Activated CD8-positive, alpha-beta T cell treated with anti-CD3 and anti-CD28 coated beads for 36 hours (primary cell): ENCODE measurements around the gene ATF7. TPM values are rescaled to one million over a fixed set of nuclear protein-coding genes. Genes with fewer than 3 reads are reported as not detected.

ENCODE experiments used
- ATAC-seq: fragments of 200-7000 bp; cut with Tn5 transposase; one replicate; pipeline ENCODE4 v1.10.0; 2021; ENCODE audit warnings: mild to moderate bottlenecking, moderate library complexity
- CTCF ChIA-PET: fragments of 350-600 bp; sonication (Branson Sonifier 250); formaldehyde crosslinking; loops from one replicate; lab custom pipeline; 2021; ENCODE audit warnings: antibody characterized with exemption; lab: Charles Lee
- POLR2A ChIA-PET: fragments of 350-600 bp; sonication (Branson Sonifier 250); formaldehyde crosslinking; loops from one replicate; lab custom pipeline; 2021; ENCODE audit warnings: antibody characterized with exemption; lab: Charles Lee
- DNase-seq: peaks from one replicate; pipeline ENCODE4 v3.0.0-alpha.2; 2020
- H3K27ac Mint-ChIP-seq: one replicate; pipeline ENCODE4 v1.8.0; 2021; ENCODE audit warnings: mild to moderate bottlenecking, mixed read lengths
- H3K27me3 Mint-ChIP-seq: one replicate; pipeline ENCODE4 v1.8.0; 2021; ENCODE audit warnings: mixed read lengths
- H3K36me3 Mint-ChIP-seq: one replicate; pipeline ENCODE4 v1.8.0; 2021; ENCODE audit warnings: low read depth, mixed read lengths
- H3K4me1 Mint-ChIP-seq: one replicate; pipeline ENCODE4 v1.8.0; 2021; ENCODE audit warnings: low read depth, mixed read lengths
- H3K4me3 Mint-ChIP-seq: one replicate; pipeline ENCODE4 v1.8.0; 2021; ENCODE audit warnings: mild to moderate bottlenecking, moderate library complexity, mixed read lengths
- H3K9me3 Mint-ChIP-seq: one replicate; pipeline ENCODE4 v1.8.0; 2021; ENCODE audit warnings: mixed read lengths
- intact Hi-C: fragments of 100-400 bp; cut with micrococcal nuclease; formaldehyde crosslinking; loops from one replicate; pipeline ENCODE4 v1.10.0; 2022
- total RNA-seq, 2 experiments: library from RNA; stranded (reverse); gene quantifications; one replicate each; pipeline ENCODE4 v1.2.3, GENCODE V29; 2021
- TF ChIP-seq, protein P1 (sequence below): fragments of 200-600 bp; IDR thresholded peaks from one replicate; pipeline ENCODE4 v1.8.0; 2022; ENCODE audit warnings: antibody characterized with exemption, mild to moderate bottlenecking

The ATF7 gene
- total RNA-seq, 2 experiments from 2014 or later = 22.0 to 22.6 TPM

- ATAC-seq (no peak), DNase-seq (no peak)
- Mint-ChIP-seq H3K9me3 (no peaks in the 10 kb centered on the region), H3K4me1 (peaks cover 53% of the 10 kb centered on the region), H3K4me3 (no peak overlapping the region), H3K27me3 (no peaks in the 10 kb centered on the region), H3K36me3 (peaks cover 80% of the 10 kb centered on the region), H3K27ac (no peak overlapping the region)
- intact Hi-C loops = no loop called here
- POLR2A ChIA-PET = interaction anchor here (0.6 to 54.1 kb wide), 4 partner anchors 6 to 190 kb away, joined by 3 to 1494 read pairs (median 749); partner anchors contain the start of genes MAP3K12, NPFF, PCBP2 and PRR13
- TF ChIP-seq, protein P1, sequence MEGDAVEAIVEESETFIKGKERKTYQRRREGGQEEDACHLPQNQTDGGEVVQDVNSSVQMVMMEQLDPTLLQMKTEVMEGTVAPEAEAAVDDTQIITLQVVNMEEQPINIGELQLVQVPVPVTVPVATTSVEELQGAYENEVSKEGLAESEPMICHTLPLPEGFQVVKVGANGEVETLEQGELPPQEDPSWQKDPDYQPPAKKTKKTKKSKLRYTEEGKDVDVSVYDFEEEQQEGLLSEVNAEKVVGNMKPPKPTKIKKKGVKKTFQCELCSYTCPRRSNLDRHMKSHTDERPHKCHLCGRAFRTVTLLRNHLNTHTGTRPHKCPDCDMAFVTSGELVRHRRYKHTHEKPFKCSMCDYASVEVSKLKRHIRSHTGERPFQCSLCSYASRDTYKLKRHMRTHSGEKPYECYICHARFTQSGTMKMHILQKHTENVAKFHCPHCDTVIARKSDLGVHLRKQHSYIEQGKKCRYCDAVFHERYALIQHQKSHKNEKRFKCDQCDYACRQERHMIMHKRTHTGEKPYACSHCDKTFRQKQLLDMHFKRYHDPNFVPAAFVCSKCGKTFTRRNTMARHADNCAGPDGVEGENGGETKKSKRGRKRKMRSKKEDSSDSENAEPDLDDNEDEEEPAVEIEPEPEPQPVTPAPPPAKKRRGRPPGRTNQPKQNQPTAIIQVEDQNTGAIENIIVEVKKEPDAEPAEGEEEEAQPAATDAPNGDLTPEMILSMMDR = no peak
- CTCF ChIA-PET = interaction anchor here (1.3 to 1.6 kb wide), 2 partner anchors 12 to 15 kb away, joined by 4 to 7 read pairs; no protein-coding TSS in a partner anchor
Measured at GRCh38 chr12:53461591-53461990, 164.6 kb downstream of the ATF7 start.

DNA sequence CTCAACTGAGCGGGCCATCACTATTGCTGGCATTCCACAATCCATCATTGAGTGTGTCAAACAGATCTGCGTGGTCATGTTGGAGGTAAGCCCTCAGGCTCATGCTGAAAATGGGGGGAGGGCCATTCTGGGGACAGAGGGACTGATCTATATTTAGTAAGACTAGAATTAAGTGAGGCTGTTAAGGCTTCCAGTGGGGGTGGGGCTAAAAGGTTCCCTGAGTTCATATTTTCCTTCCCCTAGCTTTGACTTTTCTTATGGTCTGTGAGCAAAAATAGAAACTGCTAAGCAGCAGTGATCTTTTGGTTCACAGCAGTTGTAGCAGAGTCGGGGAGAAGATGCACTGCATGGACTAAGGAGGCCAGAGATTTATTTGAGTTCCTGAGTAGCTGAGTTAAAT is 165.1 kb downstream of the ATF7 start:
- Mint-ChIP-seq H3K4me3 (no peak overlapping the region), H3K27me3 (no peaks in the 10 kb centered on the region), H3K9me3 (no peaks in the 10 kb centered on the region), H3K36me3 (peaks cover 77% of the 10 kb centered on the region), H3K27ac (peak overlapping the region; percentile 62), H3K4me1 (peaks cover 55% of the 10 kb centered on the region)
- intact Hi-C loops = no loop called here
- CTCF ChIA-PET = interaction anchor here (1.3 to 1.6 kb wide), 2 partner anchors 12 to 15 kb away, joined by 4 to 7 read pairs; no protein-coding TSS in a partner anchor
- ATAC-seq (no peak), DNase-seq (no peak)
- TF ChIP-seq, protein P1 = no peak
- POLR2A ChIA-PET = interaction anchor here (0.6 to 54.1 kb wide), 3 partner anchors 7 to 189 kb away, joined by 4 to 1494 read pairs (median 1494); partner anchors contain the start of genes MAP3K12, NPFF, PCBP2 and TARBP2

- TF ChIP-seq, protein P1 = no peak
- Mint-ChIP-seq H3K27ac (peak overlapping the region; percentile 46), H3K9me3 (no peaks in the 10 kb centered on the region), H3K36me3 (peaks cover 78% of the 10 kb centered on the region), H3K4me1 (peaks cover 66% of the 10 kb centered on the region), H3K4me3 (no peak overlapping the region), H3K27me3 (no peaks in the 10 kb centered on the region)
- ChIA-PET POLR2A (interaction anchor here (0.6 to 43.3 kb wide), 5 partner anchors 11 to 325 kb away, joined by 3 to 1494 read pairs (median 5); partner anchors contain the start of genes MAP3K12, NPFF and TARBP2), CTCF (interaction anchor here (2.0 kb wide), 1 partner anchor 17 kb away, joined by 12 read pairs; no protein-coding TSS in a partner anchor)
- DNase-seq = no peak
- intact Hi-C loops = no loop called here
- ATAC-seq = no peak
Measured at GRCh38 chr12:53459097-53459496, 167.1 kb downstream of the ATF7 start.

Other genes with a start within 250 kb of the ATF7 start
- gene SP1, start 246.2 kb downstream of the ATF7 start, total RNA-seq = 10 to 100 TPM; 67.2 to 70.3 TPM
- gene AMHR2, start 202.5 kb downstream of the ATF7 start, total RNA-seq = not detected
- 100 to 1,000 TPM; 167 to 187 TPM for gene PRR13, start 184.6 kb downstream of the ATF7 start, total RNA-seq
- gene PCBP2, start 174.3 kb downstream of the ATF7 start, total RNA-seq = 100 to 1,000 TPM; 958 to 973 TPM
- 10 to 100 TPM in 1 of 2 experiments, 1 to 10 TPM in 1; 8.2 to 10.0 TPM for gene MAP3K12, start 126.9 kb downstream of the ATF7 start, total RNA-seq
- 10 to 100 TPM; 32.0 to 33.3 TPM for gene TARBP2, start 125.1 kb downstream of the ATF7 start, total RNA-seq
- gene NPFF, start 118.9 kb downstream of the ATF7 start, total RNA-seq = not detected
- 100 to 1,000 TPM; 365 to 378 TPM for gene ATP5MC2, start 49.7 kb upstream of the ATF7 start, total RNA-seq
- 10 to 100 TPM; 15.5 to 16.2 TPM for gene CALCOCO1, start 101.1 kb upstream of the ATF7 start, total RNA-seq
- not detected for gene CISTR, start 125.6 kb upstream of the ATF7 start, total RNA-seq